IMR-90 (cell line): ENCODE data around the gene IL19. TPM values are rescaled to one million over a fixed set of nuclear protein-coding genes. Genes with fewer than 3 reads are reported as not detected.

Experiments used
- ATAC-seq: fragments of 200-7000 bp; cut with Tn5 transposase; 2 replicates; pipeline ENCODE4 v1.9.1; 2020; ENCODE audit warnings: low read depth, mild to moderate bottlenecking, moderate library complexity
- BruUV-seq: library from RNA; stranded (reverse); fragments of 400-500 nt; replicated peaks from 2 replicates; lab custom pipeline; 2021; lab: Mats Ljungman, UMichigan
- CTCF ChIA-PET: fragments of 300-600 bp; formaldehyde crosslinking; extraction: SDS; loops from one replicate; lab custom pipeline; 2021; ENCODE audit warnings: antibody characterized with exemption; lab: Yijun Ruan, JAX
- POLR2A ChIA-PET: fragments of 300-600 bp; sonication (Branson Sonifier 250); formaldehyde crosslinking; loops from one replicate; lab custom pipeline; 2022; ENCODE audit warnings: antibody characterized with exemption; ENCODE audit not compliant: unreplicated experiment; lab: Charles Lee
- DNase-seq: peaks from one replicate; pipeline ENCODE4 v3.0.0; 2013
- H2AFZ ChIP-seq: replicated peaks from 2 replicates; pipeline ENCODE3; 2013; ENCODE audit warnings: low read length, mild to moderate bottlenecking; ENCODE audit not compliant: poor library complexity
- H2AK5ac ChIP-seq: 2 replicates; pipeline ENCODE4 v1.6.1; 2013; ENCODE audit warnings: low read depth, low read length, inconsistent platforms
- H2AK9ac ChIP-seq: replicated peaks from 2 replicates; pipeline ENCODE3; 2013; ENCODE audit warnings: mild to moderate bottlenecking, low read depth, low read length, moderate library complexity; ENCODE audit not compliant: poor library complexity
- H2BK120ac ChIP-seq: 2 replicates; pipeline ENCODE4 v1.6.1; 2013; ENCODE audit warnings: low read depth, low read length, inconsistent platforms
- H2BK15ac ChIP-seq: 3 replicates; pipeline ENCODE4 v1.6.1; 2013; ENCODE audit warnings: low read depth, low read length, inconsistent platforms
- H2BK20ac ChIP-seq: 2 replicates; pipeline ENCODE4 v1.6.1; 2013; ENCODE audit warnings: low read depth, mild to moderate bottlenecking, inconsistent platforms, low read length, moderate library complexity
- H2BK5ac ChIP-seq: 2 replicates; pipeline ENCODE4 v1.6.1; 2013; ENCODE audit warnings: mild to moderate bottlenecking, low read depth, low read length, inconsistent platforms; ENCODE audit not compliant: poor library complexity, severe bottlenecking
- H3K14ac ChIP-seq: replicated peaks from 2 replicates; pipeline ENCODE4 v1.6.1; 2013; ENCODE audit warnings: low read depth, low read length, inconsistent platforms
- H3K18ac ChIP-seq: 2 replicates; pipeline ENCODE4 v1.6.1; 2013; ENCODE audit warnings: low read depth, low read length, control low read depth
- H3K23ac ChIP-seq: 2 replicates; pipeline ENCODE4 v1.6.1; 2013; ENCODE audit warnings: low read depth, low read length, inconsistent platforms
- H3K27ac ChIP-seq: 2 replicates; pipeline ENCODE4 v1.5.1; 2013; ENCODE audit warnings: mild to moderate bottlenecking, control low read depth, low read length; ENCODE audit not compliant: insufficient read depth
- H3K27me3 ChIP-seq: 2 replicates; pipeline ENCODE4 v1.6.1; 2013; ENCODE audit warnings: low read length; ENCODE audit not compliant: control insufficient read depth, insufficient read depth
- H3K36me3 ChIP-seq: 2 replicates; pipeline ENCODE4 v1.6.1; 2013; ENCODE audit warnings: low read length, mixed read lengths; ENCODE audit not compliant: control insufficient read depth, insufficient read depth
- H3K4ac ChIP-seq: 2 replicates; pipeline ENCODE4 v1.6.1; 2013; ENCODE audit warnings: low read depth, low read length, inconsistent platforms
- H3K4me1 ChIP-seq: 2 replicates; pipeline ENCODE4 v1.6.1; 2013; ENCODE audit warnings: low read length, mixed read lengths; ENCODE audit not compliant: control insufficient read depth, insufficient read depth
- H3K4me2 ChIP-seq: 2 replicates; pipeline ENCODE4 v1.6.1; 2013; ENCODE audit warnings: low read depth, mild to moderate bottlenecking, control low read depth, low read length, moderate library complexity
- H3K4me3 ChIP-seq: 2 replicates; pipeline ENCODE4 v1.5.1; 2013; ENCODE audit warnings: low read depth, mild to moderate bottlenecking, control low read depth, low read length, moderate library complexity; ENCODE audit not compliant: insufficient read depth
- H3K56ac ChIP-seq: 2 replicates; pipeline ENCODE4 v1.6.1; 2013; ENCODE audit warnings: low read length, inconsistent platforms; ENCODE audit not compliant: insufficient read depth; ENCODE audit errors: extremely low read depth
- H3K79me1 ChIP-seq, 2 experiments: 2 replicates each; pipeline ENCODE4 v1.6.1; 2013; ENCODE audit warnings: low read length in 2 of 2, inconsistent platforms in 1 of 2, low read depth in 1 of 2
- H3K9ac ChIP-seq: 2 replicates; pipeline ENCODE4 v1.6.1; 2013; ENCODE audit warnings: low read depth, low read length, control low read depth
- H3K9me1 ChIP-seq: 2 replicates; pipeline ENCODE4 v1.6.1; 2013; ENCODE audit warnings: low read length, inconsistent platforms; ENCODE audit not compliant: insufficient read depth
- H3K9me3 ChIP-seq: 2 replicates; pipeline ENCODE4 v1.6.1; 2013; ENCODE audit warnings: low read length; ENCODE audit not compliant: control insufficient read depth, insufficient read depth
- H4K20me1 ChIP-seq: 2 replicates; pipeline ENCODE4 v1.6.1; 2013; ENCODE audit warnings: low read length, inconsistent platforms; ENCODE audit not compliant: insufficient read depth
- H4K5ac ChIP-seq: 2 replicates; pipeline ENCODE4 v1.6.1; 2013; ENCODE audit warnings: mild to moderate bottlenecking, low read depth, low read length, control low read depth
- H4K8ac ChIP-seq, 2 experiments: 2 replicates each; pipeline ENCODE4 v1.6.1; 2013; ENCODE audit warnings: low read depth in 2 of 2, low read length in 2 of 2, control low read depth in 1 of 2, inconsistent platforms in 1 of 2
- H4K91ac ChIP-seq: 2 replicates; pipeline ENCODE4 v1.6.1; 2013; ENCODE audit warnings: low read depth, low read length, inconsistent platforms; ENCODE audit not compliant: insufficient read depth
- BHLHE40 ChIP-seq: fragments of 150-350 bp; IDR thresholded peaks from 2 replicates; pipeline ENCODE4 v1.6.1; 2016; ENCODE audit warnings: mild to moderate bottlenecking, low read depth, low read length
- CEBPB ChIP-seq: IDR thresholded peaks from 2 replicates; pipeline ENCODE4 v1.6.1; 2012; ENCODE audit warnings: low read depth, low read length, improper control_type of control experiment
- CHD1 ChIP-seq: IDR thresholded peaks from 2 replicates; pipeline ENCODE4 v1.6.1; 2012; ENCODE audit warnings: low read depth, low read length, improper control_type of control experiment
- CTCF ChIP-seq: conservative IDR thresholded peaks from 2 replicates; pipeline ENCODE4 v1.5.1; 2012; ENCODE audit warnings: mild to moderate bottlenecking, low read depth, low read length, improper control_type of control experiment
- ELK1 ChIP-seq: fragments of 150-350 bp; IDR thresholded peaks from 2 replicates; pipeline ENCODE4 v1.6.1; 2016; ENCODE audit warnings: low read depth, mild to moderate bottlenecking, low read length, moderate library complexity, borderline replicate concordance
- FOS ChIP-seq: fragments of 150-350 bp; IDR thresholded peaks from 2 replicates; pipeline ENCODE4 v1.6.1; 2016; ENCODE audit warnings: low read depth, low read length
- MAFK ChIP-seq: IDR thresholded peaks from 2 replicates; pipeline ENCODE4 v1.6.1; 2012; ENCODE audit warnings: low read depth, low read length, improper control_type of control experiment
- MAZ ChIP-seq: IDR thresholded peaks from 2 replicates; pipeline ENCODE4 v1.6.1; 2012; ENCODE audit warnings: low read depth, mild to moderate bottlenecking, low read length, improper control_type of control experiment, moderate library complexity, borderline replicate concordance
- MXI1 ChIP-seq: IDR thresholded peaks from 2 replicates; pipeline ENCODE4 v1.6.1; 2012; ENCODE audit warnings: low read depth, mild to moderate bottlenecking, low read length, moderate library complexity, borderline replicate concordance
- POLR2A ChIP-seq: IDR thresholded peaks from 2 replicates; pipeline ENCODE4 v1.6.1; 2012; ENCODE audit warnings: mild to moderate bottlenecking, low read depth, low read length
- RCOR1 ChIP-seq: IDR thresholded peaks from 2 replicates; pipeline ENCODE4 v1.6.1; 2012; ENCODE audit warnings: mild to moderate bottlenecking, low read length, improper control_type of control experiment; ENCODE audit not compliant: insufficient replicate concordance
- RFX5 ChIP-seq: IDR thresholded peaks from 2 replicates; pipeline ENCODE4 v1.8.0; 2012; ENCODE audit warnings: low read depth, mild to moderate bottlenecking, low read length, moderate library complexity
- SMC3 ChIP-seq: fragments of 150-350 bp; IDR thresholded peaks from 2 replicates; pipeline ENCODE4 v1.6.1; 2016; ENCODE audit warnings: low read depth, mild to moderate bottlenecking, antibody characterized with exemption, low read length, moderate library complexity
- USF2 ChIP-seq: fragments of 150-350 bp; IDR thresholded peaks from 2 replicates; pipeline ENCODE4 v1.6.1; 2017; ENCODE audit warnings: mild to moderate bottlenecking, antibody characterized with exemption, low read length, low read depth
- WGBS, 2 experiments: methylation state at CpG; one replicate each; pipeline versions ENCODE4 v1.1.5 to v1.1.7; 2013; ENCODE audit warnings: missing lambda C conversion rate in 2 of 2; ENCODE audit not compliant: insufficient read length in 1 of 2; ENCODE audit errors: extremely low coverage in 2 of 2; 5-methylcytosine and 5-hydroxymethylcytosine counted together
- dilution Hi-C: fragments of 300-500 bp; cut with HindIII; formaldehyde crosslinking; loops from one replicate; pipeline ENCODE4 v1.14.3; 2018; ENCODE audit warnings: low sequenced_read_pairs; ENCODE audit not compliant: unreplicated experiment
- in situ Hi-C: fragments of 300-500 bp; cut with MboI; formaldehyde crosslinking; loops from 3 replicates; pipeline ENCODE4 v1.14.3; 2019; ENCODE audit warnings: low sequenced_read_pairs, inconsistent platforms, mixed read lengths
- intact Hi-C: fragments of 100-400 bp; cut with micrococcal nuclease; formaldehyde crosslinking; loops from 2 replicates; pipeline ENCODE4 v1.10.0; 2022
- polyA plus RNA-seq, 3 experiments: library from polyadenylated mRNA; depleted of rRNA; stranded (reverse); fragments of >200 nt; gene quantifications; 2 replicates each; pipeline ENCODE4 v1.2.3, GENCODE V29; 2012; ENCODE audit warnings: low replicate concordance in 1 of 3
- total RNA-seq: library from RNA; depleted of rRNA; stranded (reverse); fragments of >200 nt; gene quantifications from 2 replicates; pipeline ENCODE4 v1.2.3, GENCODE V29; 2012

The IL19 gene
- total and polyA plus RNA-seq, 2 of the 4 experiments (the other 2 are of a cell fraction), result not detected

- in situ Hi-C loops (loop anchor here (5.0 kb wide), 2 partner anchors 70 to 175 kb away; no protein-coding TSS in a partner anchor), dilution Hi-C loops (no loop called here), intact Hi-C loops (loop anchor here (5.0 to 10.0 kb wide), 2 partner anchors 248 to 765 kb away; no protein-coding TSS in a partner anchor)
- no peak overlapping the region for H2AK9ac ChIP-seq
- DNase-seq (no peak), ATAC-seq (no peak)
- POLR2A ChIA-PET, result no interaction called here
- no peak overlapping the region for H4K91ac ChIP-seq
- H3K56ac ChIP-seq, result no peak overlapping the region
- no peak overlapping the region for H3K18ac ChIP-seq
- CTCF ChIA-PET, result interaction anchor here (0.9 kb wide), 1 partner anchor 24 kb away, joined by 3 read pairs; no protein-coding TSS in a partner anchor
- H3K4me1 ChIP-seq, result peaks cover 13% of the 10 kb centered on the region
- H2BK20ac ChIP-seq, result no peak overlapping the region
- H3K79me1 ChIP-seq, result peaks cover 0 to 42% of the 10 kb centered on the region in 2 experiments; a peak in 2 of 4 replicates
- no peak overlapping the region for H3K4me2 ChIP-seq
- H2BK15ac ChIP-seq, result no peak overlapping the region
- no peak overlapping the region for H4K8ac ChIP-seq
- BruUV-seq, result no TSS peak
- H4K20me1 ChIP-seq, result peaks cover 15% of the 10 kb centered on the region; the same call in 1 of the 2 replicates
- no peak overlapping the region for H4K5ac ChIP-seq
- H2BK120ac ChIP-seq, result no peak overlapping the region
- no peak overlapping the region for H2AFZ ChIP-seq
- H3K9me3 ChIP-seq, result no peaks in the 10 kb centered on the region
- no peak overlapping the region for H3K4me3 ChIP-seq
- H3K36me3 ChIP-seq, result peaks cover 28% of the 10 kb centered on the region
- H2BK5ac ChIP-seq, result no peak overlapping the region
- no peak overlapping the region for H3K27ac ChIP-seq
- H3K14ac ChIP-seq, result no peak overlapping the region
- no peaks in the 10 kb centered on the region for H3K27me3 ChIP-seq
- H3K9ac ChIP-seq, result no peak overlapping the region
- no peak overlapping the region for H3K4ac ChIP-seq
- 100% methylated on average over 3 of the region's 14 CpGs; no CpG with 5 or more reads in 1 of the 2 experiments for WGBS, 2 experiments
- no peak overlapping the region for H2AK5ac ChIP-seq
- no peak overlapping the region for H3K23ac ChIP-seq
- H3K9me1 ChIP-seq, result peaks cover 21% of the 10 kb centered on the region
- TF ChIP-seq POLR2A, result no peak
- no peak for TF ChIP-seq MAFK
- no peak for TF ChIP-seq RCOR1
- TF ChIP-seq CEBPB, result no peak
- TF ChIP-seq USF2, result no peak
- TF ChIP-seq FOS, result no peak
- TF ChIP-seq BHLHE40, result no peak
- no peak for TF ChIP-seq SMC3
- no peak for TF ChIP-seq MAZ
- TF ChIP-seq ELK1, result no peak
- no peak for TF ChIP-seq MXI1
- no peak for TF ChIP-seq CTCF
- no peak for TF ChIP-seq RFX5
- TF ChIP-seq CHD1, result no peak
These were observed 33.5 kb upstream of the IL19 start for GRCh38 chr1:206736878-206737728.
